Tibial artery (tissue), 4 donors: ENCODE results near the gene FASTK.

Source experiments
- DNase-seq, 2 donors: peaks; one replicate each; pipeline ENCODE4 v3.0.0-alpha.2; 2019
- H3K27ac ChIP-seq, 2 donors: fragments of 200-600 bp; sonication (generic) in 1 of 2; 1 replicate in 1 of 2; 2 replicates in 1 of 2; pipeline ENCODE4 v1.5.1; 2018 to 2019; ENCODE audit warnings: mild to moderate bottlenecking in 1 of 2
- H3K27me3 ChIP-seq, 2 donors: fragments of 200-600 bp; sonication (generic) in 1 of 2; one replicate each; pipeline versions ENCODE4 v1.5.1 to v1.6.0; 2016 to 2019
- H3K36me3 ChIP-seq, 3 donors: fragments of 200-600 bp; sonication (generic) in 2 of 3; one replicate each; pipeline ENCODE4 v1.5.1; 2016 to 2019; ENCODE audit warnings: mild to moderate bottlenecking in 2 of 3
- H3K4me1 ChIP-seq, 4 donors: fragments of 200-600 bp; sonication (generic) in 2 of 4; 1 replicate in 3 of 4; 2 replicates in 1 of 4; pipeline ENCODE4 v1.5.1; 2016 to 2019
- H3K4me3 ChIP-seq, 2 donors: fragments of 200-600 bp; sonication (generic) in 1 of 2; 1 replicate in 1 of 2; 2 replicates in 1 of 2; pipeline ENCODE4 v1.5.1; 2018 to 2019; ENCODE audit warnings: mild to moderate bottlenecking in 2 of 2
- H3K9me3 ChIP-seq, 3 donors: fragments of 200-600 bp; sonication (generic) in 1 of 3; one replicate each; pipeline ENCODE4 v1.5.1; 2016 to 2019
- intact Hi-C: fragments of 100-400 bp; cut with DNase I; formaldehyde crosslinking; loops from one replicate; pipeline ENCODE4 v1.15.0; 2023; ENCODE audit warnings: low total_unique reads
- TF ChIP-seq, protein P1 (sequence below), 2 experiments: fragments of 200-600 bp in 1 of 2; fragments of 450-650 bp in 1 of 2; IDR thresholded peaks; one replicate each; pipeline ENCODE4 v1.5.1; 2017 to 2019; ENCODE audit warnings: antibody characterized with exemption in 2 of 2, mild to moderate bottlenecking in 1 of 2, moderate library complexity in 1 of 2

The FASTK gene

GRCh38 chr7:151126491-151127137 lies 46.0 kb upstream of the FASTK start:
- Histone ChIP-seq H3K36me3 (peaks cover 32 to 89% (median 71%) of the 10 kb centered on the region in 3 donors), H3K4me1 (peaks cover 0 to 22% (median 11%) of the 10 kb centered on the region in 4 donors), H3K9me3 (no peaks in the 10 kb centered on the region), H3K27me3 (no peaks in the 10 kb centered on the region), H3K27ac (no peak overlapping the region), H3K4me3 (peak overlapping the region in 1 of 2 donors; percentile 60)
- DNase-seq = no peak
- TF ChIP-seq, protein P1, sequence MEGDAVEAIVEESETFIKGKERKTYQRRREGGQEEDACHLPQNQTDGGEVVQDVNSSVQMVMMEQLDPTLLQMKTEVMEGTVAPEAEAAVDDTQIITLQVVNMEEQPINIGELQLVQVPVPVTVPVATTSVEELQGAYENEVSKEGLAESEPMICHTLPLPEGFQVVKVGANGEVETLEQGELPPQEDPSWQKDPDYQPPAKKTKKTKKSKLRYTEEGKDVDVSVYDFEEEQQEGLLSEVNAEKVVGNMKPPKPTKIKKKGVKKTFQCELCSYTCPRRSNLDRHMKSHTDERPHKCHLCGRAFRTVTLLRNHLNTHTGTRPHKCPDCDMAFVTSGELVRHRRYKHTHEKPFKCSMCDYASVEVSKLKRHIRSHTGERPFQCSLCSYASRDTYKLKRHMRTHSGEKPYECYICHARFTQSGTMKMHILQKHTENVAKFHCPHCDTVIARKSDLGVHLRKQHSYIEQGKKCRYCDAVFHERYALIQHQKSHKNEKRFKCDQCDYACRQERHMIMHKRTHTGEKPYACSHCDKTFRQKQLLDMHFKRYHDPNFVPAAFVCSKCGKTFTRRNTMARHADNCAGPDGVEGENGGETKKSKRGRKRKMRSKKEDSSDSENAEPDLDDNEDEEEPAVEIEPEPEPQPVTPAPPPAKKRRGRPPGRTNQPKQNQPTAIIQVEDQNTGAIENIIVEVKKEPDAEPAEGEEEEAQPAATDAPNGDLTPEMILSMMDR (IDR thresholded peaks at IDR 0.05) = no peak
- intact Hi-C loops = no loop called here

- no peak overlapping the region for H3K27ac ChIP-seq
- no peaks in the 10 kb centered on the region for H3K9me3 ChIP-seq
- no peaks in the 10 kb centered on the region for H3K27me3 ChIP-seq
- intact Hi-C loops = loop anchor here (2.0 kb wide), 1 partner anchor 47 kb away; no protein-coding TSS in a partner anchor
- DNase-seq = no peak
- H3K4me1 ChIP-seq = peaks cover 0 to 22% (median 11%) of the 10 kb centered on the region in 4 donors
- TF ChIP-seq, protein P1 (IDR thresholded peaks at IDR 0.05) = no peak
- H3K36me3 ChIP-seq = peaks cover 32 to 89% (median 71%) of the 10 kb centered on the region in 3 donors
- H3K4me3 ChIP-seq = peak overlapping the region; percentile 42 to 60
These were observed 45.4 kb upstream of the FASTK start for GRCh38 chr7:151125846-151126481.

DNA sequence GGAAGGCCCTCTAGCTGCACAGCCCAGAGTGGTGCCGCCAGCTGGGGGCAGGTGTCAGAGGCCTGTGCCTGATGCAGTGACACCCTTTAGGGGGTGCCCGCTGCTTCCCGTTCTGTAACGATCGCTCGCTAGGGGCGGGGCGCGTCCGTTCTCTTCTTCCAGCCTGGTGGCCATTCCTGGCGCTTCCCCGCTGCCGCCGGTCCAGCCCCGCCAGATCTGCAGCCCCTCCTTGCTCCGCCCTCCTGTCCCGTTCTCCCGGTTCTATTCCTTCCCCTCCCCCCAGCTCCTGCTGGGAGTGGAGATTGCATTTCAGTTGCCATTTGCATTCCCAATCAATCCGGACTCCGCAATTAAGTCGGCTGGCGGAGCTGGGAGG lies 44.8 kb upstream of the FASTK start:
- Histone ChIP-seq H3K9me3 (no peaks in the 10 kb centered on the region), H3K36me3 (peaks cover 37 to 89% (median 71%) of the 10 kb centered on the region in 3 donors), H3K4me3 (peak overlapping the region; percentile 42 to 60), H3K27ac (no peak overlapping the region), H3K27me3 (no peaks in the 10 kb centered on the region), H3K4me1 (peaks cover 0 to 22% (median 11%) of the 10 kb centered on the region in 4 donors)
- intact Hi-C loops = loop anchor here (2.0 kb wide), 1 partner anchor 47 kb away; no protein-coding TSS in a partner anchor
- DNase-seq = no peak
- TF ChIP-seq, protein P1 (IDR thresholded peaks at IDR 0.05) = no peak

GRCh38 chr7:151124899-151125399 lies 44.3 kb upstream of the FASTK start:
- TF ChIP-seq, protein P1 (IDR thresholded peaks at IDR 0.05) = no peak
- Histone ChIP-seq H3K27me3 (no peaks in the 10 kb centered on the region), H3K9me3 (no peaks in the 10 kb centered on the region), H3K36me3 (peaks cover 41 to 89% (median 71%) of the 10 kb centered on the region in 3 donors), H3K27ac (no peak overlapping the region), H3K4me3 (peak overlapping the region in 1 of 2 donors; percentile 60), H3K4me1 (peaks cover 0 to 22% (median 11%) of the 10 kb centered on the region in 4 donors)
- intact Hi-C loops = loop anchor here (2.0 to 5.0 kb wide), 2 partner anchors 48 to 177 kb away; no protein-coding TSS in a partner anchor
- DNase-seq = no peak

- peaks cover 39 to 89% (median 71%) of the 10 kb centered on the region in 3 donors for H3K36me3 ChIP-seq
These were observed 43.9 kb upstream of the FASTK start for GRCh38 chr7:151124481-151124880.

More at GRCh38 chr7:151124481-151124880, 43.9 kb upstream of the FASTK start:
- no peak overlapping the region for H3K4me3 ChIP-seq
- peaks cover 0 to 22% (median 11%) of the 10 kb centered on the region in 4 donors for H3K4me1 ChIP-seq
- H3K27me3 ChIP-seq = no peaks in the 10 kb centered on the region
- no peaks in the 10 kb centered on the region for H3K9me3 ChIP-seq
- TF ChIP-seq, protein P1 (IDR thresholded peaks at IDR 0.05) = no peak
- intact Hi-C loops = loop anchor here (2.0 to 5.0 kb wide), 2 partner anchors 48 to 178 kb away; no protein-coding TSS in a partner anchor
- H3K27ac ChIP-seq = no peak overlapping the region
- no peak for DNase-seq
